H1 (cell line): ENCODE data around the gene MRTFA.

Experiments used
- BRCA1 ChIP-seq: IDR thresholded peaks from 2 replicates; pipeline ENCODE4 v1.6.1; 2012; ENCODE audit warnings: low read depth, low read length, improper control_type of control experiment
- CBX8 ChIP-seq: fragments of 300-800, 300-1000 bp; sonication (generic); IDR thresholded peaks from 2 replicates; pipeline ENCODE4 v1.7.1; 2016; ENCODE audit warnings: low read depth, low read length, borderline replicate concordance
- EZH2 ChIP-seq: fragments of 200-600 bp; sonication (generic); IDR thresholded peaks from 2 replicates; pipeline ENCODE4 v1.7.1; 2012; ENCODE audit warnings: low read depth, mild to moderate bottlenecking, moderate library complexity, low read length, inconsistent platforms; ENCODE audit not compliant: severe bottlenecking
- FOSL1 ChIP-seq: IDR thresholded peaks from 2 replicates; pipeline ENCODE4 v1.6.1; 2011; ENCODE audit warnings: mild to moderate bottlenecking, low read depth, low read length, moderate library complexity; ENCODE audit not compliant: insufficient read depth
- JUND ChIP-seq: IDR thresholded peaks from 2 replicates; pipeline ENCODE4 v1.6.1; 2011; ENCODE audit warnings: mild to moderate bottlenecking, improper control_type of control experiment, low read length
- KDM1A ChIP-seq: fragments of 200-600, 300-600 bp; sonication (generic); IDR thresholded peaks from 2 replicates; pipeline ENCODE4 v1.7.1; 2016; ENCODE audit warnings: mild to moderate bottlenecking, low read length, borderline replicate concordance
- PHF8 ChIP-seq: fragments of 200-600 bp; sonication (generic); conservative IDR thresholded peaks from 2 replicates; pipeline ENCODE4 v1.7.1; 2012; ENCODE audit warnings: low read depth, mild to moderate bottlenecking, inconsistent platforms, low read length, moderate library complexity
- POLR2A ChIP-seq, 2 experiments: IDR thresholded peaks; 1 replicate in 1 of 2; 2 replicates in 1 of 2; pipeline ENCODE4 v1.6.1; 2011; ENCODE audit warnings: low read depth in 2 of 2, low read length in 2 of 2, mild to moderate bottlenecking in 2 of 2; ENCODE audit errors: control extremely low read depth in 1 of 2
- RAD21 ChIP-seq, 2 experiments: IDR thresholded peaks in 1 of 2; conservative IDR thresholded peaks in 1 of 2; 2 replicates each; pipeline ENCODE4 v1.6.1; 2011; ENCODE audit warnings: low read depth in 2 of 2, low read length in 2 of 2, improper control_type of control experiment in 1 of 2, inconsistent platforms in 1 of 2, mild to moderate bottlenecking in 1 of 2, moderate library complexity in 1 of 2
- TBP ChIP-seq: IDR thresholded peaks from 2 replicates; pipeline ENCODE4 v1.6.1; 2011; ENCODE audit warnings: low read depth, low read length, improper control_type of control experiment
- TF ChIP-seq, protein P1 (sequence below): IDR thresholded peaks from 2 replicates; pipeline ENCODE4 v1.6.1; 2011; ENCODE audit warnings: low read length, improper control_type of control experiment
- TF ChIP-seq, protein P2 (sequence below), 3 experiments: IDR thresholded peaks; 1 replicate in 2 of 3; 2 replicates in 1 of 3; pipeline versions ENCODE4 v1.5.1 to v1.6.1; 2011; ENCODE audit warnings: low read length in 3 of 3, mild to moderate bottlenecking in 3 of 3, inconsistent platforms in 2 of 3, low read depth in 1 of 3, moderate library complexity in 1 of 3; ENCODE audit not compliant: insufficient read depth in 1 of 3; ENCODE audit errors: control extremely low read depth in 1 of 3
- TF ChIP-seq, protein P3 (sequence below): IDR thresholded peaks from 2 replicates; pipeline ENCODE4 v1.6.1; 2012; ENCODE audit warnings: low read length, inconsistent platforms

DNA sequence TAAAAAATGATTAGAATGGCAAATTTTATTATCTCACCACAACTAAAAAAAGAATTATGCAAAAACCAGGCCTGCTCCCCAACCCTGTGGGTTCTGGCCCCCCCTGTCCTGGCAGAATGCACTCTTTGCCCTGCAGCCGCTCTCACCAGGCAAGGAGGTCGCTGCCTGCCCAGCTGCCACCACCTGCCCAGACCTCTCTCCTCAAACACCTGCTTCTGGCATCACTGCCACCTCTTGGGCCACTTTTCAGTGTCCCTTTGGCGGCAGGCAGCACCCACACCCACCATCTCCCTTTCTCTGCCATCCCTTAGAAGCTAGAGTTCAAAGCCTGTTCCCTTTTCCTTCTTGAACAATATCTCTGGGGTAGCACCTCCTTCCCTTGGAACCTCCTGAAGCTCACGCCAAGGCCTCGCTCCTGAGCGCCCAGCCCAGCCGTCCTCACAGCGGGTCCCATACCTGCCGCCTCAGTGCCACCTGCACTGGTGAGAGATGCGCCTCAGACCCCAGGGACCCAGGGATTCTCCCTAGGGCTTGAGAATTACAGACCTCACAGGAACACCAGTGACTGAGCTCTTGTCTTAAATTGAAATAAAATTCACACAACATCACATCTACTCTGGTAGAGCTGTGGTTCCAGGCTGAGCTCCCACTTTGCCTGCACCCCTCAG is 221.5 kb downstream of the MRTFA start:
- TF ChIP-seq POLR2A (IDR thresholded peaks at IDR 0.05; ENCODE audit: control extremely low read depth in 1 of 2, low read depth in 2 of 2, low read length in 2 of 2) (no peak), CBX8 (no peak), BRCA1 (no peak), FOSL1 (no peak), TBP (no peak), EZH2 (no peak), KDM1A (no peak), PHF8 (no peak), RAD21 (IDR thresholded peaks at IDR 0.05 in 1 of 2, conservative IDR thresholded peaks at IDR 0.05 in 1 of 2; ENCODE audit: low read depth in 2 of 2, low read length in 2 of 2) (no peak), JUND (no peak)
- TF ChIP-seq, protein P1, sequence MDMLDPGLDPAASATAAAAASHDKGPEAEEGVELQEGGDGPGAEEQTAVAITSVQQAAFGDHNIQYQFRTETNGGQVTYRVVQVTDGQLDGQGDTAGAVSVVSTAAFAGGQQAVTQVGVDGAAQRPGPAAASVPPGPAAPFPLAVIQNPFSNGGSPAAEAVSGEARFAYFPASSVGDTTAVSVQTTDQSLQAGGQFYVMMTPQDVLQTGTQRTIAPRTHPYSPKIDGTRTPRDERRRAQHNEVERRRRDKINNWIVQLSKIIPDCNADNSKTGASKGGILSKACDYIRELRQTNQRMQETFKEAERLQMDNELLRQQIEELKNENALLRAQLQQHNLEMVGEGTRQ = no peak
- TF ChIP-seq, protein P2, sequence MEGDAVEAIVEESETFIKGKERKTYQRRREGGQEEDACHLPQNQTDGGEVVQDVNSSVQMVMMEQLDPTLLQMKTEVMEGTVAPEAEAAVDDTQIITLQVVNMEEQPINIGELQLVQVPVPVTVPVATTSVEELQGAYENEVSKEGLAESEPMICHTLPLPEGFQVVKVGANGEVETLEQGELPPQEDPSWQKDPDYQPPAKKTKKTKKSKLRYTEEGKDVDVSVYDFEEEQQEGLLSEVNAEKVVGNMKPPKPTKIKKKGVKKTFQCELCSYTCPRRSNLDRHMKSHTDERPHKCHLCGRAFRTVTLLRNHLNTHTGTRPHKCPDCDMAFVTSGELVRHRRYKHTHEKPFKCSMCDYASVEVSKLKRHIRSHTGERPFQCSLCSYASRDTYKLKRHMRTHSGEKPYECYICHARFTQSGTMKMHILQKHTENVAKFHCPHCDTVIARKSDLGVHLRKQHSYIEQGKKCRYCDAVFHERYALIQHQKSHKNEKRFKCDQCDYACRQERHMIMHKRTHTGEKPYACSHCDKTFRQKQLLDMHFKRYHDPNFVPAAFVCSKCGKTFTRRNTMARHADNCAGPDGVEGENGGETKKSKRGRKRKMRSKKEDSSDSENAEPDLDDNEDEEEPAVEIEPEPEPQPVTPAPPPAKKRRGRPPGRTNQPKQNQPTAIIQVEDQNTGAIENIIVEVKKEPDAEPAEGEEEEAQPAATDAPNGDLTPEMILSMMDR (IDR thresholded peaks at IDR 0.05; ENCODE audit: control extremely low read depth in 1 of 3, insufficient read depth in 1 of 3, low read depth in 1 of 3, low read length in 3 of 3) = no peak
- TF ChIP-seq, protein P3, sequence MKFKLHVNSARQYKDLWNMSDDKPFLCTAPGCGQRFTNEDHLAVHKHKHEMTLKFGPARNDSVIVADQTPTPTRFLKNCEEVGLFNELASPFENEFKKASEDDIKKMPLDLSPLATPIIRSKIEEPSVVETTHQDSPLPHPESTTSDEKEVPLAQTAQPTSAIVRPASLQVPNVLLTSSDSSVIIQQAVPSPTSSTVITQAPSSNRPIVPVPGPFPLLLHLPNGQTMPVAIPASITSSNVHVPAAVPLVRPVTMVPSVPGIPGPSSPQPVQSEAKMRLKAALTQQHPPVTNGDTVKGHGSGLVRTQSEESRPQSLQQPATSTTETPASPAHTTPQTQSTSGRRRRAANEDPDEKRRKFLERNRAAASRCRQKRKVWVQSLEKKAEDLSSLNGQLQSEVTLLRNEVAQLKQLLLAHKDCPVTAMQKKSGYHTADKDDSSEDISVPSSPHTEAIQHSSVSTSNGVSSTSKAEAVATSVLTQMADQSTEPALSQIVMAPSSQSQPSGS = no peak
